HG03103 (cell line): ENCODE measurements around the gene PTF1A.

Experiments used
- ATAC-seq: cut with Tn5 transposase; IDR thresholded peaks from one replicate; pipeline ENCODE4 v1.9.1; 2021; ENCODE audit warnings: low read depth; ENCODE audit not compliant: unreplicated experiment

Gene PTF1A

DNA sequence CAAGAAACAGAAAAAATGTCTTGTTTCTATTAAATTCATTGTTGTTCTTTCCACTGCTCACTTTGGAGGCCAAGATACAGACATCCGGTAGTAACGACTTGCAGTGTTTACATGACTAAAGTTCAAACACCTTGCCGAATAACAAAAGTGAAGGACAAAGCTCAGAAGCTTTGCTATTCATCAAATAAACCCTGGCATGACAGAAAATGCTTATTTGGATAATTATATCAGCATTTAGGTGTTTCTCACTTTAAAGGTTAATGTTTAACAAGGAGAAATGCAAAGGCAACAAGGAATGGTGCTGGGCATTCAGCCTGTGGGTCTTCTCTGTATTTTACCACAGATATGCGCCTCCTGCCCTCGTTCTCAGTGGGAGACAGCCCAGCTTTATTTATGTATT lies 5.4 kb upstream of the PTF1A start:
- no peak for ATAC-seq

DNA sequence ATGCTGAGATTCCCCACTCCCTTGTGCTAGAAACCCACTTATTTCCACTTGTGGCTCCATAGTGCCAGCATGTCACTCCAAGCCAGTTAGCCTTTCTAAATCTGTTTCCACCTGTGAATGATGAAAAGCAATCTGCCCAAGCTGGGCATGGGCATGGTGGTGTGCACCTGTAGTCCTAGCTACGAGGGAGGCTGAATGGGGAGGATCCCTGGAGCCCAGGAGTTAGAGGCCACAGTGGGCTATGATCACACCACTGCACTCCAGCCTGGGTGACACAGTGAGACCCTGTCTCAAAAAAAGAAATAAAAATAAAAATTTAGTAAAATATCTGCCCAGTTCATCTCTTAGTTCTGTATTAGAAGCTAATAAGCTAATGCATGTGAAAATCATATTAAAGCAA lies 5.0 kb upstream of the PTF1A start:
- no peak for ATAC-seq

DNA sequence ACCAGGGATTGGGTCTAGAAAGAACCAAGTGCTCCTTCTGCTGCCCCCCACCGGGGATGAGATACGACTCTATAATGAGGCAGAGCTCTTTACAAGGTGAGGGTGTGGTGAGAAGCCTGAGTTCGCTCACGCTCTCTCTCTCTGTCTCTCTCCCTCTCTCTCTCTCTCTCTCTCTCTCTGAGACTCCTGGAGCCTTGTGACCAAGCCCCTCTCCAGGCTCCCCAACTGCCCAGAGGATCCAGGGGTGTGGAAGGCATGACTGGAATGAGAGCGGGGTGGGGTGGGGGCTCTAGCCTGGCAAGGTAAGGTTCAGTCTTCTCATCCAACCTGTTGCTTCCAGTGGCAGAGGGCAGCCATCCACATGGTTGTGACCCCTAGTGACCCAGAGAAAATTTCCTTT lies 3.1 kb upstream of the PTF1A start:
- ATAC-seq = no peak

DNA sequence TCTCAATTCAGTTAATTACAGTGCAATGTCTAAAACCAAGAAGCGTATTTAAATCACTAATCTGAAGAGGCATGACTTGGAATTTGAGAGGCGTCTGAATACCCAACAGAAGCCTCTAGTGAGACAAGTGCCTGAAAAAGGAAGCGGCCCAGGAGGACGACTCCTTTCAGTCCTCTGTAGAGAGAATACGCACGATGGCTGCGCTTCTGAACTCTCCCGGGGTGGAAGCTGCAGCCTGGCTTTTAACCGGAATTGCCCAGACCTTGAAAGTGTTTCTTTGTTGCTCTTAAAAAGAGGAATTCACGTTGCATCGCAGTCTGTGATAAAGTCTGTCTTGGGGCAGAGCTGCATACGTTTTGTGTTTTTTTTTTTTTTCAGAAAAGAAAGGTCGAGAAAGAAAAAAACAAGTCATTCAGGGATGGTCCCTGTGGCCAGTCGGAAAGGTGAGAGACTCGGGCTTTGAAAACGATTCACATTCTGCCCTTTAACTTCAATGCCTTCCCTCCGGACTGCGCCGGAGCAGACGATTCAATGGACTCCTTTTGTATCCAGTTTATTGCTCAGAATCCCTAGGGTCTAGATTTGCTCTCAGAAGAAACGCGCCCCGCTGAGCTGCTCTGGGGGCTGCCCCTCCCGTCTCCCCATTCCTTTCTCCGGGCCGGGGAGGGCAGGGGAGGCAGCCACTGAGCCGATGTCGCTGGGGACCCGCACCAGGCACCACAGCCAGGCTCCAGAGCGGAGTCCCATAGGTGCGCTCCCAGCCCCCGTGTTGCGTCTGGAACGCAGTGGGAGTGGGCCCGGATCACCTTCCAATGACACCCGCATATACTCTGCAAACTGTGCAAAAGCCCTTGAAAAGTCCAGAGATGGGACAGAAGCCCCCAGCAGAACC lies 994 bp upstream of the PTF1A start:
- no peak for ATAC-seq

DNA sequence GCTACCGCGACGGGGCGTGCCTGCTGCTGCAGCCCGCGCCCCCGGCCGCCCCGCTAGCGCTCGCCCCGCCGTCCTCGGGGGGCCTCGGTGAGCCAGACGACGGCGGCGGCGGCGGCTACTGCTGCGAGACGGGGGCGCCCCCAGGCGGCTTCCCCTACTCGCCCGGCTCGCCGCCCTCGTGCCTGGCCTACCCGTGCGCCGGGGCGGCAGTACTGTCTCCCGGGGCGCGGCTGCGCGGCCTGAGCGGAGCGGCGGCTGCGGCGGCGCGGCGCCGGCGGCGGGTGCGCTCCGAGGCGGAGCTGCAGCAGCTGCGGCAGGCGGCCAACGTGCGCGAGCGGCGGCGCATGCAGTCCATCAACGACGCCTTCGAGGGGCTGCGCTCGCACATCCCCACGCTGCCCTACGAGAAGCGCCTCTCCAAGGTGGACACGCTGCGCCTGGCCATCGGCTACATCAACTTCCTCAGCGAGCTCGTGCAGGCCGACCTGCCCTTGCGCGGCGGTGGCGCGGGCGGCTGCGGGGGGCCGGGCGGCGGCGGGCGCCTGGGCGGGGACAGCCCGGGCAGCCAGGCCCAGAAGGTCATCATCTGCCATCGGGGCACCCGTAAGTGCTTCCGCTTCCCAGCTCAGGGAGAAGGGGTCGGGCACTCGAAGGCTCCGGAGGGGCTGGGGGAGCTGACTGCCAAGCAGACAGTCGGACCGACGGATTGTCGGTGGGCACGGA lies 761 bp downstream of the PTF1A start:
- no peak for ATAC-seq

DNA sequence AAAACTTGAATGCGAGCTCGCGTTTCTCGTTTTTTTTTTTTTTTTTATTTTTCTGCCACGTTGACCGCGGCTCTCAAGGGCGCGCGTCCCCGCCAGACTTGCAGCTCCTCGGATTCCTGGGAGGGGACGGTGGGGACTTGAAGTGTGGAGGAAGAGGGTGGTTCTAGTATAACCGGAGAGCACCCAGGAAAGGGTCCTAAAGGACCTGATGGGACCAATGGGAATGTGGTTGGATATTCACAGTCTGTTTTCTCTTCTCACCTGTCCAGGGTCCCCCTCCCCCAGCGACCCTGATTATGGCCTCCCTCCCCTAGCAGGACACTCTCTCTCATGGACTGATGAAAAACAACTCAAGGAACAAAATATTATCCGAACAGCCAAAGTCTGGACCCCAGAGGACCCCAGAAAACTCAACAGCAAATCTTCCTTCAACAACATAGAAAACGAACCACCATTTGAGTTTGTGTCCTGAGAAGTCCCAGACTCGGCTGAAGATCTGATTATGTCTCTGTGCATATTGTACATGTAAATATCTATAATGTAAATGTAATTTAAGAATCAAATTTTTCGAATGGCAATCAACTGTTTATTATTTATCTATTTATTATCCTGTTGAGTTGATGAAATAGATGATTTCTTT lies 1.4 kb downstream of the PTF1A start:
- ATAC-seq = no peak

DNA sequence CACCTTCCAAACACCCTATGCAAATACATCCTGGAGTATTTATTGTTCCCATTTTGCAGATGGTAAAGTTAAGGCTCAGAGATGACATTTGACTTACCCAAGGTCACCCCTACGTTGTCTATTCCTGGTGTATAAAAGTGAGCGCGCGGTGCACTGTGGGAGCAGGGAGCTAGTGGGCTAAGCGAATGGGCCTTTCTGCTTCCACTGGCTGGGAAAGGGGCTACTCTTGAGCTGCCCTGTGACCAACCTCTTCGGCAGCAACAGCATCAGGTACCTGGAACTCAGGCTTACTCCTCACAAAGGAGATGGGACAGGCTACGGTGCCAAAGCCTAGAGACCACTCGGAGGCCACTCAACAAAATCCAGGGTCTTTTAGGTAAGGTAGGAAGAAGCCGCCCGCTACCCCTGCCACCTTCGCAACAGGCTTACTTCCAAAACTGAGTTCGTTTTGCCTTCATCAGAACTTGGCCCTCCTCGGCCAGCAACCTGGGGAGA lies 2.4 kb downstream of the PTF1A start:
- ATAC-seq = no peak

DNA sequence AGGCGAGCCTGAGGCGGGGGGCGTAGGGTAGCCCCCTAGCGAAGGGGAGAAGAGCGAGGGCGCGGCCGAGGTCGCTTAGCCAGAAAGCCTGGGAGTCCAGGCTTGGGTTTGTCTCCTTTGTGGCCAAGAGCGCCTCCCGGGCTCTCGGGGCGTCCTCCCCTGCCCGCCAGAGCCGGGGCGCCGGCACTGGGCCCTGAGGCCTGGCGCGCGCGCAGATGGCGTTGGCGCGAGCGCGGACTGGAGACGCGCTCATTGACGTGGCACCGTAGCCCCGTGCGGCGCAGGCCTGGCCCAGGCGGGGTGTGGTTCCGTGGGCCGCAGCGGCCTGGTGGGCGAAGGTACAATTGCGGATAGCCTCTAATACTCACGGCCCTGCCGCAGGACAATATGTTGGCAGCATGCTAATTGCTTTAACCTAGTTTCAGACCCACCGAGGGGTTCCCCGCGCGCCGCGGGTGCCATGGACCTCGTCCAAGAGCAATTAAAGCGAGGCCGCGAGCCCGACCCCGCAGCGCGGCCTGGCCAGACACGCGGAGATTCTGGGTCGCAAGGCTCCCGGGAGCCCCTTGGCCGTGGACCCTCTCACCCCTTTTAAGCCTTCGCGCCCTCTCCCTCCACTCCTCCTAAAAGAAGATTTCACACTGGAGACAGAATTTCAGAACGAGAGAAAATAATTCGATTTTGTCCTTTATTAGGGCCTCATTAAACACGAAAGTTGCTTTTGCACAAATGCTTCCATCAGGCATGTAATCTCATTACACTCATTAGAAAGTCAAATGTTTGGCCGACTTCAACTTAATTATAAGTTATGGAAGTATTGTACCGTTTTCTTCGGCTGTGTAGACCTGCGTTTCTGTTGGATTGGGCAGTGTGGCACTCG lies 3.1 kb downstream of the PTF1A start:
- no peak for ATAC-seq

DNA sequence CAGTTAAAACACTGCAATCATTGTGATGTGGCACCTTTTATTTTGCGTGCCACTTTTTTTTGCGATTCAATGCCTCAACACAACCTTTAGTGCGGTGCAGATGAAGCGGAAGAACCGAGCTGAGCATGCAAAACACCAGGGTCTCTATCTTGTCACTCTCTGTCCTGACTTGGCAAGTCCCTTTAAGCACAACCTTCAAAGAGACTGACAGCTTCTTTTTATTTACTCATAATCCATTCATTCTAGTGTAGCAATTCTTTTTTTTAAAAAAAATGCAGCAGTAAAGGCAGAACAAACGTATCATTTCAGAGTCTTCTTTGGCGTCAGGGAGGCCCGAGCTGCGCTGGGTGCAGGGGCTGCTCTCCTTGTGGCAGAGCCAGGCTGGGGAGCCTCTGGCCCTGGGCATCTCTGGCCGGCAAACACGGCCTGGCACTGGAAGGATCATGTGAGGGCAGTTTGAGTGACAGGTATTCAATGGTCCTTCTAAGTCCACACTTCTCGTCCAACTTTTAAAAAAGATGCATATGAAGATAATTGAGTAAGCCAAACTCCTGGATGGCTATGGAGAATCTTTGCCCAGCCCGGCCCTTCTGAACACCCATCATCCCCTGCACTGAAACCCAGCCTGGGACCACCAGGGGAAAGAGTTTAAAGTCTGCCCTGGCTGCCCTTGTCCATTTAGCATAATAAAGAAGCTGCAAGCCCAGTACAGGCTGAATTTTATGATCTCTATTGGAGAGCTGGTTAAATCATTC lies 3.9 kb downstream of the PTF1A start:
- ATAC-seq = no peak

DNA sequence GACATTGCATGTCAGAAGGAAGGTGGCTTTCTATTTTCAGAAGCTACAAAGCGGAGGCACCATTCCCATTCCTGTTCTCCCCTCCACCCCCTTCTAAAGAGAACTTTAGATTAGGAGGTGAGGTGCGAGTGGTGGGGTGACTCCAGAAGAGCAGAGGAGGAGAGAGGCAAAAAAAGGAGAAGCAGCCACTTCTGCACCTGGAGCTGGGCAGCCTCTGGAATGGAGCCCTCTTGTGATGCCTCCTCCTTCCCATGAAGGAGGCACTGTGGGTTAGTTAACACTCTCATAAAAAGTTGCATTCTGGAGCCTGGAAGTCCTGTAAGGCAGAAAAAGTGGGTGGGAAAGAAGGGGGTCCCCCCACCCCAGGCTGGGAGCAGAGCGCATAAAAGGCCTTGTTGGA lies 4.8 kb downstream of the PTF1A start:
- no peak for ATAC-seq

DNA sequence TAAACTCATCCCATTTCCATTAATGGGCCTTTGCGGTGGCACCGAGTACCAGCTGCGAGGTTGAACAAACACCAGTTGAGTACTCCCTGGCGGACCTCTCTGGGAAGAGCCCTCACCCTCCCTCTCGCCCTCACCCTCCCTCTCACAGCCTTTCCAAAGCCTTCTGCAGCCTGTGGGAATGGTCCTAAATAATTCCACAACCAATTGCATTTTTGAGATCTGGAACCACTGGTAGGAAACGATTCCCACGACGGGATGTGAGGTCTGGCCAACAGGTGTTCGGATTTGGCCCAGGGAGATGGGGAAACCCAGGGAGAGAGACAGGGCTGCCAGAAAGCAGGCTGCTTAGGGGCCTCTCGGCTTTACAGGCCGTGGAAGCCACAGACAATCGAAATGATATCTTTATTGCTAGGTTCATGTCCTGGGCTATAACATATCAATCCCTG lies 5.3 kb downstream of the PTF1A start:
- ATAC-seq = no peak

DNA sequence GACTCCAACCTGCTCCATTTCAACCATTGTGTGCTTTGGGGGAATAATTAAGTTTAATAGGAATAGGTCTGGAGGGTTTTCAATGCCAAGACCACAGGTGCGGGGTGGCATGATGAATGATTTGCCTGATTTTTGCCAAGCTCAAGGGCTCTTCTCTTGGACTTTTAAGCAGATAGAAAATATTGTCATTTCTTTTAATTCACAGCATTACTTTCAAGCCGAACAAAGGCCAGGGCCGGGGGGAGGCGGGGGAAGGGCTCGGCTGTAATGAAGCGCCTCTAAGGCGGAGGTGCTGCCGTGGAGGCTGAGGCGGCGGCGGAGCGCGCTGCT lies 6.5 kb downstream of the PTF1A start:
- no peak for ATAC-seq

DNA sequence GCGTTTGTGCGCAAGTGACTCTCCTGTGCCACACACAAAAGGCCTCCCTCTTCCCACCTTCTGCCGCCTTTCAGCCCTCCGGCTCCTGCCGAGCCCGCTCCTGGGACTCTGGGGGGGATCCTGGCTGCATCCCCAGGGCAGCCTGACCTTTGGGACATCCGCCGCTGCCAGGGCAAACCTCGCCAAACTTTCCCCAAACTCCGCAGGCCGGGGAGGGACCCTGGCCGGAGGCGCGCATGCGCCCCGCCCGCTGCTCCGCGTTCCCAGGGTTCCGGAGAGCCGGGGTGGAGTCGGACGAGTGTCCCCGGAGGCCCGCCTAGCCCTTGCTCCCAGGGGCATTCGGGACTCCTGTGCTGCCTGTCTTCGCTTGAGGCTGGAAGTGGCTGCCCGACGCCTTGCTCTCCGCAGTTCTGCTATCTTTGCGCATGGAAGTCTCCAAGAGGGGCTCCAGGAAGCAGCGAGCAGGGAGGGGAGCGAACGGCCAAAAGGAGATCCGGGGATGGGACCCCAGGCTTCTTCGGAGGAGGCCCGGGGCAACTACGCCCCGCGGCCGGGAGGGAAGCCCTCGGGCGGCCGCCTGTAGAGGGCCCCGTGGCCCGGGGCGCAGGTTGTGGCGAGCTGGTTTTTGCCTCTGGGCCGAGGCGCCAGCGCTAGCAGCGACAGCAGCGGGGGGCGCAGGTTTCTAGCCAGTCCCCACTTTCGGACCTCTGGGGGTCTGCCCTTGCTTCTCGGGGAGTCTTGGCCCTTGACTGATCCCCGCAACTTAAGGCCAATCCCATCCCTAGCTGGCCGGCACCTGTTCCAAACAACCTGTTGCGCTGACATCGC lies 7.0 kb downstream of the PTF1A start:
- ATAC-seq = no peak

DNA sequence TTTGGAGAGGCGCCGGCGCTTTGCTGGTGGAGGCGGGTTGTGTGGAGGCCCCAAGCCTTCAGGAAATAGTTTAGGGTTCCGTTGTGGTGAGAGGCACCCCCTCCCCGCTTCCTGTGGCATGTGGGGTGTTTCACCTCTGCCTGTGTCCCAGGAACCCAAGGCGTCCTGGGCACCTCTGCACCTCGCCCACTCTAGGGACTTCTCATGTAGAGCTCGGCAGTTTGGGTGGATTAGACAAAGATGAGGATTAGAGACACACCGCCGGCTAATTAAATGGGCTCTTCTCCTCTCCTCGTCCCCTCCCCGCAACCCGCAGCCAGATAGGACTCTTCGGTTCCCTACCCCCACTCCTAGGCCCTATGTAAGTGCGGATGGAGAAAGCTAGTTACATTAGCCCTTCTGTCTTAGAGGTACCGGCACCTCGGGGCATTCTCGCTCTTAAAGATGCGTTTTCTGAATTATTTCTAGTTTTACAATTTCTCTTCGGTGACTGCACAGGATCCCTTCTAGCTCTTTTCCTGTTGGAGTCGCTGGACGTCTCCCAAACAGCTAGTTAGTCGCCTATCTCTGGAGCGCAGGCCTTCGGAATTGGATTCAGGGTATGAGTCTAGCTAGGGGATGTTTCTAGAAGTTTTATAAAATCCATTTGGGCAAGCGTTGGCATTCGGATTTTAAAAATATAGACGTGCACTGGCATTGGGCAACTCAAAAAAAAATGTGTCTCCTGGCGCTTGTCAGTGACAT lies 7.8 kb downstream of the PTF1A start:
- no peak for ATAC-seq

DNA sequence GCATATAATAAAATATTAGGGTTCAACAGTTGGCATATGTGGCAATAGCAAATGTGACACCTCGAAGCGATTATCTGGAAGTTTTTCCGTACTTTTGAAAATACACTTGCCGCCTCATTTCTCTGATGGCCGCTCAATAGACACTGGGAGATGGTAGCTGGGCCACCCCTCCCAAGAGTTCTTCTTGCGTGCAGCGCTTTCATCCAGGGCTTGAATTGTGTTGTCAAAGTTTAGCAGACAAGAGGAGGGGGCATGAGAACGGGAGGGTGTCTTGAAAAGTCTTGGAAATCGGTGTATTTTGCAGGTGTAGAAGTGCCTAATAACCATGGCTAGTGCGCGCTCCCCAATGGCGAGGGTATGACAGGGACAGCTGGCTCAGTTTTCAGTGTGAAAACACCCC lies 8.5 kb downstream of the PTF1A start:
- ATAC-seq = no peak

DNA sequence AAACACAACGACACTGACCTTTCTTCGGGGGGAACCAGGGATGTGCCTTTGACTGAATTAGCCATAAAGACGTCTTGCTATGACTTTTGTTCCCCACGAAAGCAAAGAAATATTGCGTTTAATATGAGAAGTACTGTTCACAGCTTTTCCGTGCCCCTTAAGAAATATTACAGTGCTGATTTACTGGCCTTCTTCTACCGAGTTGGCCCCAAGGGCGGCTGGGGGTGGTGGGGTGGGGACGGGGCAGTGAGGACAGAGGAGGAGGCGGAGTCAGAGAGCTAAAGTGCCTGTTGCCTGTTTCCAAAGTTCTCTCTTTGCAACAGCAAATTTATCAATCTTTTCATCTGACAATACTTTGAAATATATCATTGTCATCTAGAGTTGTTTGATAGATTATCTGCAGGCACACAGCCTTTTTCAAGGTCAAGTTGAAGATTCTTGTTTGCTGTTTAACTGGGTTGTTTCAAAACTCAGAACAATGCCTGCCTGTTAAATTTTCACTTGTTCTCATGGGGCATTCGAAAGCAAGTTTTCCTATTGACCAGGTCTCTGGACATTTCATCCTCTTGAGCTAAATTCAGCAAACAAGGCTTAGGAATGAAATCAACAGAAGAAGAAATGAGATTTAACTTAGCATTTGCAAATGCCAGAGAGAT lies 9.0 kb downstream of the PTF1A start:
- ATAC-seq = no peak

DNA sequence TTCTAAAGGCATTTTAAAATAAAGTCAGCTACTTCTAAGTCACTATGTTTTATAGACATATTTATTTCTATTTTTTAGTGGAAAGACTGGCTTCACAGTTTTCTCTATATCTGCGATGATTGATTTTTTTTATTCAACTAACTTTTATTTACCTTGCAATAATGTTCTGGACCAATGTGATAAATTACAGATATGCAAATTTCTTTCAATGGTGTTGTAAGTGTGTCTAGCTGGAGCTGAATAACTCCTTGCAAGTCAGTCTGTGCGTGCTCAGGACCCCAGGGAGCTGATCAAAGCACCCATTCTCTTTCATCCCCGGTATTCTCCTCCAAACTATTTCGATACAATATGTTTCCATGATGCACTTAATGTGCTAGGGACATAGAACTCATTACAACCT lies 9.7 kb downstream of the PTF1A start:
- ATAC-seq = no peak

DNA sequence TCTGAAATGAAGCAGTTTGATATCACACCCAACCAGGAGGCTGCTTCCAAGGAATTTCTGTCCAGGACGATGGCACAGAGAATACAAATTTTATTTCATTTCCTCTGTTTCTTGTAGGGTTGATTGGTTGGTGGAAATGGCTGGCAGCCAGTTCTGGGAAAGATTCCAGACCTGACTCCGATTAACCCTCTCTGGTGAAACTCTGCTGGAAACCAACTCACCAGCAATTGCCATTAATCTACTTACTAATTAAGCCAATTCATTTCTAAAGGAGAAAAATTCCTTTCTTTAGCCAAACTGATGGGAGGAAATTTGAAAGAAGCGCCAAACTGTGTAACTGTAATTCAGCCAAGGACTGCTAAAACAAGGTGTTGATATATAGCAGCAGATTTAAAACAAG lies 10.7 kb downstream of the PTF1A start:
- no peak for ATAC-seq
